ENCODE results near the gene AANAT. TPM values are rescaled to one million over a fixed set of nuclear protein-coding genes. Genes with fewer than 3 reads are reported as not detected.

AANAT gene
- total and polyA plus RNA-seq, 2 donors (not counting 3 experiments of a cell fraction or from before 2014, with no cell fraction given): not detected

DNA sequence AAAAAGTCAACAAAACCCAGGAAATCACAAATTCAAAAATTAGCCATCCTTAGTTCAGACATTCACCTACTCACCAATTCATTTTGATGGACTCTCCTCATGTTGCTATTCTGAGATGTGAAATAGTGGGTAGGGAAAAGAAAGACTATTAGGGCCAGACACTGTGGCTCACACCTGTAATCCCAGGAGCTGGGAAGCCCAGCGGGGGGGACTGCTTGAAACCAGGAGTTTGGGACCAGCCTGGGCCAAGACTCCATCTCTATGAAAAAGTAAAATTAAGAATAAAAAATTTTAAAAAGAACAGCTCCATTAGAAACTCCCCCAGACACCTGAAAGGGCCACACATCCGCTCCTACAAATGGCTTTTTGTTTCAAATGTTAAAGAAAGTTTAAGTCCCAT, 35.9 kb upstream of the AANAT start:
- Histone ChIP-seq H3K36me3 (ENCODE audit: control insufficient read depth in 2 of 2, extremely low read depth in 1 of 2, insufficient read depth in 2 of 2, low read length in 2 of 2) (no peaks in the 10 kb centered on the region), H2AFZ (ENCODE audit: low read depth, low read length) (no peak overlapping the region), H4K20me1 (replicated peaks; ENCODE audit: control insufficient read depth, extremely low read depth, insufficient read depth, low read length) (no peaks in the 10 kb centered on the region), H3K4me1 (ENCODE audit: control insufficient read depth, extremely low read depth, insufficient read depth, low read length) (peaks cover 22% of the 10 kb centered on the region), H3K9me1 (replicated peaks; ENCODE audit: control insufficient read depth, extremely low read depth, insufficient read depth, low read length) (no peaks in the 10 kb centered on the region), H3K9me3 (replicated peaks; ENCODE audit: control insufficient read depth, insufficient read depth, low read length) (no peaks in the 10 kb centered on the region), H3K27me3 (ENCODE audit: control insufficient read depth in 2 of 2, insufficient read depth in 2 of 2, low read length in 2 of 2) (no peaks in the 10 kb centered on the region), H3K27ac (ENCODE audit: insufficient read depth, low read depth, low read length) (no peak overlapping the region), H3K9ac (replicated peaks; ENCODE audit: extremely low read depth, insufficient read depth, low read length) (no peak overlapping the region), H3K4me3 (replicated peaks in 1 of 3; ENCODE audit: insufficient read depth in 1 of 3, low read depth in 1 of 3, low read length in 3 of 3) (no peak overlapping the region), H3K4me2 (ENCODE audit: insufficient read depth, low read length) (no peak overlapping the region), H3K79me2 (ENCODE audit: control insufficient read depth, insufficient read depth, low read length) (peaks cover 40% of the 10 kb centered on the region)
- FAIRE-seq (no peak), DNase-seq (ENCODE audit: low read depth, low spot score) (no peak)
- no TSS peak for BruUV-seq (replicated peaks)
- CTCF ChIA-PET: no interaction called here
- dilution Hi-C loops (cut with MboI; ENCODE audit: extremely low pct_ligation_motif_present, low sequenced_read_pairs): loop anchor here (25.0 kb wide), 1 partner anchor 219 kb away; no protein-coding TSS in a partner anchor
- no peak for TF ChIP-seq MYC (IDR thresholded peaks at IDR 0.05; ENCODE audit: low read depth, low read length)
- TF ChIP-seq, protein P1, sequence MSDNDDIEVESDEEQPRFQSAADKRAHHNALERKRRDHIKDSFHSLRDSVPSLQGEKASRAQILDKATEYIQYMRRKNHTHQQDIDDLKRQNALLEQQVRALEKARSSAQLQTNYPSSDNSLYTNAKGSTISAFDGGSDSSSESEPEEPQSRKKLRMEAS (IDR thresholded peaks at IDR 0.05; ENCODE audit: insufficient read depth, insufficient read length): no peak
- no peak for TF ChIP-seq EZH2 (IDR thresholded peaks at IDR 0.05; ENCODE audit: borderline replicate concordance, low read depth, low read length, severe bottlenecking)
- no peak for TF ChIP-seq POLR2AphosphoS5 (IDR thresholded peaks at IDR 0.05; ENCODE audit: insufficient read depth, low read depth, low read length)
- TF ChIP-seq GATA2 (IDR thresholded peaks at IDR 0.05; ENCODE audit: insufficient read depth, insufficient read length, low read depth, low read length): no peak
- no peak for TF ChIP-seq POLR2A (IDR thresholded peaks at IDR 0.05; ENCODE audit: low read depth, low read length)
- no peak for TF ChIP-seq FOS (IDR thresholded peaks at IDR 0.05; ENCODE audit: borderline replicate concordance, insufficient read depth, low read length)
- TF ChIP-seq, protein P2, sequence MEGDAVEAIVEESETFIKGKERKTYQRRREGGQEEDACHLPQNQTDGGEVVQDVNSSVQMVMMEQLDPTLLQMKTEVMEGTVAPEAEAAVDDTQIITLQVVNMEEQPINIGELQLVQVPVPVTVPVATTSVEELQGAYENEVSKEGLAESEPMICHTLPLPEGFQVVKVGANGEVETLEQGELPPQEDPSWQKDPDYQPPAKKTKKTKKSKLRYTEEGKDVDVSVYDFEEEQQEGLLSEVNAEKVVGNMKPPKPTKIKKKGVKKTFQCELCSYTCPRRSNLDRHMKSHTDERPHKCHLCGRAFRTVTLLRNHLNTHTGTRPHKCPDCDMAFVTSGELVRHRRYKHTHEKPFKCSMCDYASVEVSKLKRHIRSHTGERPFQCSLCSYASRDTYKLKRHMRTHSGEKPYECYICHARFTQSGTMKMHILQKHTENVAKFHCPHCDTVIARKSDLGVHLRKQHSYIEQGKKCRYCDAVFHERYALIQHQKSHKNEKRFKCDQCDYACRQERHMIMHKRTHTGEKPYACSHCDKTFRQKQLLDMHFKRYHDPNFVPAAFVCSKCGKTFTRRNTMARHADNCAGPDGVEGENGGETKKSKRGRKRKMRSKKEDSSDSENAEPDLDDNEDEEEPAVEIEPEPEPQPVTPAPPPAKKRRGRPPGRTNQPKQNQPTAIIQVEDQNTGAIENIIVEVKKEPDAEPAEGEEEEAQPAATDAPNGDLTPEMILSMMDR (IDR thresholded peaks at IDR 0.05; ENCODE audit: extremely low read depth in 1 of 2, insufficient read depth in 1 of 2, low read depth in 1 of 2, low read length in 2 of 2): no peak
- TF ChIP-seq JUN (IDR thresholded peaks at IDR 0.05; ENCODE audit: borderline replicate concordance, insufficient read depth, insufficient read length, low read depth): no peak
- intact Hi-C loops (cut with micrococcal nuclease): no loop called here
- POLR2A ChIA-PET: no interaction called here

Data from endothelial cell of umbilical vein (primary cell).